ENCODE results near the gene ADSS2.

Gene ADSS2

DNA sequence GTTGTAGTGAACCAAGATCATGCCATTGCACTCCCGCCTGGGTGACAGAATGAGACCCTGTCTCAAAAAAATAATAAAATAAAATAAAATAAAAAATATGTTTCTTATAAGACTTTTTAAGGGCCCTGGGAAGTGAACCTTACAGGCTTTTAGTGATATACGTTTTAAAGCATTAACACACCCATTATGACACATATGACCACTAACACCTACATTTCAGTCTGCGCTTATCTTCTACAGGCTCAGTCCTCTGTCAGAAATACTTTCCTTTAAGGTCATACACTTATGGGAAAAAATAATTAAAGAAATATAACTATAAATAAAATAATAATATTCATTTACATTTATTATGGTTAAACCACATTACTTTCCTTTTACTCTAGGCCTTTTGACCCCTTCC lies 21.9 kb downstream of the ADSS2 start:
- no peaks in the 10 kb centered on the region for H3K27me3 ChIP-seq (ENCODE audit: control insufficient read depth in 5 of 5, insufficient read depth in 4 of 5, low read length in 5 of 5)
- no peak overlapping the region for H3K4me3 ChIP-seq (ENCODE audit: low read depth in 1 of 5, low read length in 5 of 5)
- no peak overlapping the region for H3K9ac ChIP-seq (ENCODE audit: low read length in 5 of 5)
- H3K27ac ChIP-seq (ENCODE audit: low read depth, low read length): no peak overlapping the region
- H3K9me3 ChIP-seq (ENCODE audit: control insufficient read depth in 5 of 5, low read length in 5 of 5): no peaks in the 10 kb centered on the region
- peaks cover 11 to 16% (median 13%) of the 10 kb centered on the region in 5 donors for H3K36me3 ChIP-seq (ENCODE audit: control insufficient read depth in 5 of 5, insufficient read depth in 5 of 5, low read length in 5 of 5)
- no peaks in the 10 kb centered on the region for H3K4me1 ChIP-seq (ENCODE audit: control insufficient read depth in 5 of 5, insufficient read depth in 5 of 5, low read length in 5 of 5)

DNA sequence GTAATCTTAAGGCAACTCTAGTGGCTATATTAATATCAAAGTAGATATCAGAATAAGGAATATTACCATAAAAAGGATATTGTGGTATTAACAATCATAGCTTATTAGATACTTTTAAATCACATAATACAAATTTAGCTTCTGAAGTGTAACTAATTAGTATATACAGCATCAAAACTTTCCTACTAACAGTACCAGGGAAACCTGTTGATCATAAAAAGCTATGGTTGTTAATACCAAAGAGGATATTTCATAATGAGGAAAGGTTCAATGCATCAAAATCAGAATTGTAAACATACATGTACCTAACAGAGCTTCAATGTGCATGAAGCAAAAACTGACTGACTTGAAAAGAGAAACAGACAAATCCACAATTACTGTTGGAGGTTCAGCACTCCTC lies 24.1 kb downstream of the ADSS2 start:
- no peaks in the 10 kb centered on the region for H3K9me3 ChIP-seq (ENCODE audit: control insufficient read depth in 5 of 5, low read length in 5 of 5)
- H3K9ac ChIP-seq (ENCODE audit: low read length in 5 of 5): no peak overlapping the region
- peaks cover 15 to 21% (median 20%) of the 10 kb centered on the region in 5 donors for H3K36me3 ChIP-seq (ENCODE audit: control insufficient read depth in 5 of 5, insufficient read depth in 5 of 5, low read length in 5 of 5)
- H3K4me3 ChIP-seq (ENCODE audit: low read depth in 1 of 5, low read length in 5 of 5): no peak overlapping the region
- no peaks in the 10 kb centered on the region for H3K27me3 ChIP-seq (ENCODE audit: control insufficient read depth in 5 of 5, insufficient read depth in 4 of 5, low read length in 5 of 5)
- H3K4me1 ChIP-seq (ENCODE audit: control insufficient read depth in 5 of 5, insufficient read depth in 5 of 5, low read length in 5 of 5): no peaks in the 10 kb centered on the region
- H3K27ac ChIP-seq (ENCODE audit: low read depth, low read length): no peak overlapping the region

DNA sequence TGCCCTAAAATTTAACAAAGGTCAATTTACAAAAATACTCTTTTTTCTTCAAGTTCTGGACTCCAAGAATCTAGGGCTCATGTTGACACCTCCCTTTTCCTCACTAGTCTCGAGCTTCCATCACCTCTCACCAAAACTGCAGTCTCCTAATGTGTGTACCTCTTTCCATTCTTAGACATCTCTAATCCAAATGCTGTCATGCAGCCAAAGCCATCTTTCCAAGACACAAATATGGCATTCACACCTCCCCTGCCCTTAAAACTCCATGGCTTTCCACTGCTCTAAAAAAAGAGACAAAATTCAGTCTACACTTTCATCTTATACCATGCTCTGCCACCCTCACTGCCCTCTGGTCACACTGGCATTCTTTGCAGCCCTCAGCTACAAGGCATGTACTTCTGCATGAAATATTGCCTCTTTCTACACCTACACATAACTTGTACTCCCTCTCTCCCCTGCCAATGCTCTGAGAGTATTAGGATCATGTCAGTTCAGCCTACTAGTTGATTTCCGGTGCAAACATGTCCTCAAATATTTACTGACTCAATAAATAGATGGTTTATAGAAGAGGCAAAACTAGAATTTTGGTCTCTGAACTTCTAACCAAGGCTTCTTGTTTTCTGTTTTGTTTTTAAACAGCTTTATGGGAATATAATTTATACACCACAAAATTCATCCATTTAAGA lies 26.9 kb downstream of the ADSS2 start:
- H3K4me1 ChIP-seq (ENCODE audit: control insufficient read depth in 5 of 5, insufficient read depth in 5 of 5, low read length in 5 of 5): no peaks in the 10 kb centered on the region
- no peak overlapping the region for H3K27ac ChIP-seq (ENCODE audit: low read depth, low read length)
- H3K27me3 ChIP-seq (ENCODE audit: control insufficient read depth in 5 of 5, insufficient read depth in 4 of 5, low read length in 5 of 5): no peaks in the 10 kb centered on the region
- H3K4me3 ChIP-seq (ENCODE audit: low read depth in 1 of 5, low read length in 5 of 5): no peak overlapping the region
- no peaks in the 10 kb centered on the region for H3K9me3 ChIP-seq (ENCODE audit: control insufficient read depth in 5 of 5, low read length in 5 of 5)
- peaks cover 17 to 30% (median 25%) of the 10 kb centered on the region in 5 donors for H3K36me3 ChIP-seq (ENCODE audit: control insufficient read depth in 5 of 5, insufficient read depth in 5 of 5, low read length in 5 of 5)
- no peak overlapping the region for H3K9ac ChIP-seq (ENCODE audit: low read length in 5 of 5)

DNA sequence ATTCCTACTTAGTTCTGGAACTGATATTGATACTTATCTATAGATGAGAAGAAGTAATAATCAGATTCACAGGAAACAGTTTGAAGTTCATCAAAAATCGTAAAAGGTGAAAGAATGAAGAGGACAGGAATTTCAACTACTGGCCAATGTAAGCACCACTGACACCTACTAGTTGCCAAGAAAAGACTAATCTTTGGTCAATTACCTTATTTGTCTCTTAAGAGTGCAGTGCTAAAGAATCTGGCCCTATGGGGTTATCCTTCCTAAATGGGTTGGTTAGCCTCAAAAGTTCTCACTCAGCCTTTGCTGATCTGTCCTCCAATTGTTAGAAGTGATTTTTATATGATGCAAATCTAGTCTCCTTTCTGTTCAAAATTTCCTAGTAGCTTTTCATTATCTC lies 29.5 kb downstream of the ADSS2 start:
- Histone ChIP-seq H3K27ac (ENCODE audit: low read depth, low read length) (no peak overlapping the region), H3K27me3 (ENCODE audit: control insufficient read depth in 5 of 5, insufficient read depth in 4 of 5, low read length in 5 of 5) (no peaks in the 10 kb centered on the region), H3K4me1 (ENCODE audit: control insufficient read depth in 5 of 5, insufficient read depth in 5 of 5, low read length in 5 of 5) (no peaks in the 10 kb centered on the region)

DNA sequence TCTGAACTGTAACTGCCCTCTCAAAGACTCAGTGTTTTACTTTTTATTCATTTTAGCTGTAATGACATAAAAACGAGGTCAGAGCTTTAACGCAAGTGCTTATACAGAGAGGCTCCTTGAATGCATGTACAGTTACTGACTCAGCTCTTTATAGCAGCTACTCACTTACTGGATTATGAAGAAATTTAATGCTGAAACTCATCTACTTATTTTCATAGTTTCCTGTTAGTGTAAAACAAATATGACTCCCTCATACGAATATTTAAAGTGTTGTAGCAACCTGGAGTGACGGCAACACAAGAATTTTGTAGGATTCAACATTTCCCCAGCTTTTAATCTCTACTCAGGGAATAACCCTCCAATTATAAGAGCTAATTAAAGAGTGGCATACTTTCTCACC lies 32.7 kb downstream of the ADSS2 start:
- Histone ChIP-seq H3K4me1 (ENCODE audit: control insufficient read depth in 5 of 5, insufficient read depth in 5 of 5, low read length in 5 of 5) (no peaks in the 10 kb centered on the region), H3K9ac (ENCODE audit: low read length in 5 of 5) (no peak overlapping the region), H3K4me3 (ENCODE audit: low read depth in 1 of 5, low read length in 5 of 5) (no peak overlapping the region), H3K27me3 (ENCODE audit: control insufficient read depth in 5 of 5, insufficient read depth in 4 of 5, low read length in 5 of 5) (no peaks in the 10 kb centered on the region), H3K9me3 (ENCODE audit: control insufficient read depth in 5 of 5, low read length in 5 of 5) (no peaks in the 10 kb centered on the region), H3K36me3 (ENCODE audit: control insufficient read depth in 5 of 5, insufficient read depth in 5 of 5, low read length in 5 of 5) (peaks cover 51 to 72% (median 63%) of the 10 kb centered on the region in 5 donors), H3K27ac (ENCODE audit: low read depth, low read length) (no peak overlapping the region)

More for the DNA sequence above, 29.5 kb downstream of the ADSS2 start:
- Histone ChIP-seq H3K9me3 (ENCODE audit: control insufficient read depth in 5 of 5, low read length in 5 of 5) (no peaks in the 10 kb centered on the region), H3K9ac (ENCODE audit: low read length in 5 of 5) (no peak overlapping the region), H3K36me3 (ENCODE audit: control insufficient read depth in 5 of 5, insufficient read depth in 5 of 5, low read length in 5 of 5) (peaks cover 20 to 46% (median 36%) of the 10 kb centered on the region in 5 donors), H3K4me3 (ENCODE audit: low read depth in 1 of 5, low read length in 5 of 5) (no peak overlapping the region)

DNA sequence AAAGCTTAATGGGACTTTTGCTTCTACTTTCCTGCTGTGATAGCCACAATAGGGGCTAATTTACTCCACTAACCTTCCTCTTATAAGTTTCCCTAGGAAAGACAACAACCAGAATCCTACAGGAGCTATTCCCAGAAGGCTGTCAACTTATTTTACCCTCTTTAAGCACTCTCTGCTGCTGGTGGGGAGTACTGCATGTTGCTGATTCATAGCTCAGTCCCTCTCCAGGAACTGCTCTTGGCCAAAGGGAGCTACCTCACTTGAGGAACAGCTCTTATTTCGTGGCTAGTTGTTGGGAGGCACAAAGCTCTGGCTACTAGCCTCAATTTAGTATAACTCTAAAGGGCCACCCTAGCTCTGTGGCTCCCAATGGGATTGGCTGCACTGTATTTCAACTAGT lies 37.2 kb downstream of the ADSS2 start:
- H3K9ac ChIP-seq (ENCODE audit: low read length in 5 of 5): no peak overlapping the region
- no peak overlapping the region for H3K4me3 ChIP-seq (ENCODE audit: low read depth in 1 of 5, low read length in 5 of 5)

DNA sequence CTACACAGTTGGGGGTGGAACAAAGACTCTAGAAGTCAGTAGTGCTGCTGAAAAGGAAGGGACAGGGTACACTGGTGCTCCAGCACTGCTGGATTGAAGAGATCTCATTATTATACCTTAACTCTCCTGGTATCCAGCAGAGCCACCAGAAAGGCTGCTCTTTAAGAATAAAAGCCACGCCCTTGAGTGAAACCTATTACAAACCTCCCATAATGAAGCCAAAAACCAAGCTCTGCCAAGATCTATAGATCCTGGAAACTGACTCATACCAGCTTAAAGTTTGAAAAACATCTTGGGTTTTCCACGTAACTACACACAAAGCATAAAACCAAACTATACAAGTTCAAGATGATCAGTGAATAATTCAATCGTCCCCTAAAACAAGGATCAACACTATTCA lies 38.0 kb downstream of the ADSS2 start:
- Histone ChIP-seq H3K27ac (ENCODE audit: low read depth, low read length) (no peak overlapping the region), H3K4me1 (ENCODE audit: control insufficient read depth in 5 of 5, insufficient read depth in 5 of 5, low read length in 5 of 5) (no peaks in the 10 kb centered on the region), H3K9me3 (ENCODE audit: control insufficient read depth in 5 of 5, low read length in 5 of 5) (no peaks in the 10 kb centered on the region), H3K9ac (ENCODE audit: low read length in 5 of 5) (no peak overlapping the region), H3K4me3 (ENCODE audit: low read depth in 1 of 5, low read length in 5 of 5) (no peak overlapping the region), H3K36me3 (ENCODE audit: control insufficient read depth in 5 of 5, insufficient read depth in 5 of 5, low read length in 5 of 5) (peaks cover 60 to 91% (median 69%) of the 10 kb centered on the region in 5 donors), H3K27me3 (ENCODE audit: control insufficient read depth in 5 of 5, insufficient read depth in 4 of 5, low read length in 5 of 5) (no peaks in the 10 kb centered on the region)

More for the DNA sequence above, 37.2 kb downstream of the ADSS2 start:
- Histone ChIP-seq H3K4me1 (ENCODE audit: control insufficient read depth in 5 of 5, insufficient read depth in 5 of 5, low read length in 5 of 5) (no peaks in the 10 kb centered on the region), H3K36me3 (ENCODE audit: control insufficient read depth in 5 of 5, insufficient read depth in 5 of 5, low read length in 5 of 5) (peaks cover 63 to 86% (median 66%) of the 10 kb centered on the region in 5 donors), H3K27me3 (ENCODE audit: control insufficient read depth in 5 of 5, insufficient read depth in 4 of 5, low read length in 5 of 5) (no peaks in the 10 kb centered on the region), H3K9me3 (ENCODE audit: control insufficient read depth in 5 of 5, low read length in 5 of 5) (no peaks in the 10 kb centered on the region), H3K27ac (ENCODE audit: low read depth, low read length) (no peak overlapping the region)

DNA sequence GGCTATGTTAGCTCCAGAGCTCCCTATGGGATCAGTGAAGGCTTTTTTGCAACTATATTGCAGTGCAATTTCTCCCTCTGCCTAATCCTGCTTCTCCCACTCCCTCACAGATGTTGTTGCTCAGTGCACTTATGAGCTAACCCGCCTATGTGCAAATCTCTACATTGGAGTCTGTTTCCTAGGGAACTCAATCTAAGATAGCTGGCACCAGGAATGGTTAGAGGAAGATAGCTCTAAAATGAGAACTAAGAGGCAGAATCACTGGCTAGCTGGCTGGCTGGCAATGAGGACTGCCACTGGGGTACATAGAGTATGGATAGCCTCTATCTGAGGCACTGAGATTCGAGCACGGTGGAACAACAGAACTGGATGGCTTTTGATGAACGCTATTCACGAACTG lies 39.5 kb downstream of the ADSS2 start:
- Histone ChIP-seq H3K4me3 (ENCODE audit: low read depth in 1 of 5, low read length in 5 of 5) (no peak overlapping the region), H3K9ac (ENCODE audit: low read length in 5 of 5) (no peak overlapping the region), H3K27me3 (ENCODE audit: control insufficient read depth in 5 of 5, insufficient read depth in 4 of 5, low read length in 5 of 5) (no peaks in the 10 kb centered on the region), H3K9me3 (ENCODE audit: control insufficient read depth in 5 of 5, low read length in 5 of 5) (no peaks in the 10 kb centered on the region), H3K27ac (ENCODE audit: low read depth, low read length) (no peak overlapping the region), H3K36me3 (ENCODE audit: control insufficient read depth in 5 of 5, insufficient read depth in 5 of 5, low read length in 5 of 5) (peaks cover 54 to 86% (median 68%) of the 10 kb centered on the region in 5 donors), H3K4me1 (ENCODE audit: control insufficient read depth in 5 of 5, insufficient read depth in 5 of 5, low read length in 5 of 5) (no peaks in the 10 kb centered on the region)

DNA sequence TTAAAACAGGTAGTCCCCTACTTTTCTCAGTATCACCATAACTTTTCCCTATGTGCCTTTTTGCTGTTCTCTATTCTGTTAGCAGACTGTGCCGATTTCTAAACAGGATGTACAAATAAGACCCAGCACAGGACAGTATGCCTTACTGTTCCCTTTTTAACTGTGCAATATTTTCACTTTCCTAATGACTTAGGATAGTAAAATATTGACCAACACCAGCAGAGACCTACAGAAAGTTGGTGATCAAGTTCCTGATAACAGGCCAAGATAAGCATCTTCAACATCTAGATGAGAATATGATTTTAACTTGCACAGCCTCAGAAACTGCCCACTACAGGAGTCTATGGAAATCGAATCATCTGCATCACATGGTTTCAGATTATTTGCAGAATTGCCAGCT lies 42.0 kb downstream of the ADSS2 start:
- no peak overlapping the region for H3K27ac ChIP-seq (ENCODE audit: low read depth, low read length)
- no peaks in the 10 kb centered on the region for H3K9me3 ChIP-seq (ENCODE audit: control insufficient read depth in 5 of 5, low read length in 5 of 5)
- no peak overlapping the region for H3K4me3 ChIP-seq (ENCODE audit: low read depth in 1 of 5, low read length in 5 of 5)
- no peak overlapping the region for H3K9ac ChIP-seq (ENCODE audit: low read length in 5 of 5)
- H3K27me3 ChIP-seq (ENCODE audit: control insufficient read depth in 5 of 5, insufficient read depth in 4 of 5, low read length in 5 of 5): no peaks in the 10 kb centered on the region
- peaks cover 37 to 72% (median 52%) of the 10 kb centered on the region in 5 donors for H3K36me3 ChIP-seq (ENCODE audit: control insufficient read depth in 5 of 5, insufficient read depth in 5 of 5, low read length in 5 of 5)
- no peaks in the 10 kb centered on the region for H3K4me1 ChIP-seq (ENCODE audit: control insufficient read depth in 5 of 5, insufficient read depth in 5 of 5, low read length in 5 of 5)

DNA sequence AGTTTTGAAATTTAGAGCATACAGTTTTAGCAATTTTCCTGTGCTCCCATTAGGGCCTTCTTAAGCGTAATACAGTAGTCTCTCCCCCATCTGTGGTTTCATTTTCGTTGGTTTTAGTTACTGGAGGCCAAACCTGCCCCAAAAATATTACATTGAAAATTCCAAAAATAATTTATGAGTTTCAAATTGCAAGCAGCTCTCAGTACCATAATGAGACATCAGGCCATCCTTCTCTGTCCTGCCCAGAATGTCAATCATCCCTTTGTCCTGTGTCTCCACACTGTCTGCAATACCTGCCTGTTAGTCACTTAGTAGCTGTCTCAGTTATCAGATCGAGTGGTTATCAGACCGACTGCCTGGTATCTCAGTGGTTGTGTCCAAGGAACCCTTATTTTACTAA lies 45.4 kb downstream of the ADSS2 start:
- Histone ChIP-seq H3K27me3 (ENCODE audit: control insufficient read depth in 5 of 5, insufficient read depth in 4 of 5, low read length in 5 of 5) (no peaks in the 10 kb centered on the region), H3K9ac (ENCODE audit: low read length in 5 of 5) (no peak overlapping the region), H3K27ac (ENCODE audit: low read depth, low read length) (no peak overlapping the region), H3K4me3 (ENCODE audit: low read depth in 1 of 5, low read length in 5 of 5) (no peak overlapping the region), H3K9me3 (ENCODE audit: control insufficient read depth in 5 of 5, low read length in 5 of 5) (peaks cover 0 to 9% (median 7%) of the 10 kb centered on the region in 5 donors), H3K4me1 (ENCODE audit: control insufficient read depth in 5 of 5, insufficient read depth in 5 of 5, low read length in 5 of 5) (no peaks in the 10 kb centered on the region), H3K36me3 (ENCODE audit: control insufficient read depth in 5 of 5, insufficient read depth in 5 of 5, low read length in 5 of 5) (peaks cover 19 to 57% (median 36%) of the 10 kb centered on the region in 5 donors)

All from subcutaneous abdominal adipose tissue (tissue), 5 donors.